ACC112 (cell line): Measurements from ENCODE around the gene FRAS1.
A peak's percentile ranks its signal among the peaks of the same experiment; 100 is the strongest.

Source experiments
- H2AFZ ChIP-seq: fragments of 200-600 bp; sonication (generic); one replicate; pipeline ENCODE4 v1.6.0; 2017; ENCODE audit warnings: antibody characterized with exemption, low read length; ENCODE audit not compliant: unreplicated experiment
- H3K27ac ChIP-seq: fragments of 200-600 bp; sonication (generic); 2 replicates; pipeline ENCODE4 v1.5.1; 2014; ENCODE audit warnings: low read depth, mild to moderate bottlenecking, antibody characterized with exemption, low read length, moderate library complexity
- H3K27me3 ChIP-seq: fragments of 200-600 bp; sonication (generic); 2 replicates; pipeline ENCODE4 v1.6.1; 2014; ENCODE audit warnings: mild to moderate bottlenecking, antibody characterized with exemption, low read length, moderate library complexity, mixed read lengths; ENCODE audit not compliant: insufficient read depth
- H3K36me3 ChIP-seq: fragments of 200-600 bp; sonication (generic); 2 replicates; pipeline ENCODE4 v1.6.1; 2016; ENCODE audit warnings: mild to moderate bottlenecking, antibody characterized with exemption, low read length, moderate library complexity, mixed read lengths; ENCODE audit not compliant: insufficient read depth
- H3K4me1 ChIP-seq: fragments of 200-600 bp; sonication (generic); one replicate; pipeline ENCODE4 v1.6.1; 2016; ENCODE audit warnings: low read length, mixed read lengths; ENCODE audit not compliant: insufficient read depth, unreplicated experiment, control insufficient read depth
- H3K4me3 ChIP-seq: fragments of 200-600 bp; sonication (generic); 2 replicates; pipeline ENCODE4 v1.5.1; 2014; ENCODE audit warnings: mild to moderate bottlenecking, low read depth, low read length
- H3K79me2 ChIP-seq: fragments of 200-600 bp; sonication (generic); one replicate; pipeline ENCODE4 v1.6.0; 2016; ENCODE audit warnings: low read length; ENCODE audit not compliant: control insufficient read depth, unreplicated experiment, insufficient read depth

FRAS1 gene

GRCh38 chr4:78519962-78520361, 462.8 kb downstream of the FRAS1 start:
- no peak overlapping the region for H2AFZ ChIP-seq
- H3K4me1 ChIP-seq: peaks cover 11% of the 10 kb centered on the region
- no peaks in the 10 kb centered on the region for H3K79me2 ChIP-seq
- no peak overlapping the region for H3K27ac ChIP-seq
- no peaks in the 10 kb centered on the region for H3K27me3 ChIP-seq
- H3K4me3 ChIP-seq: no peak overlapping the region
- no peaks in the 10 kb centered on the region for H3K36me3 ChIP-seq

GRCh38 chr4:78520808-78521226, 463.7 kb downstream of the FRAS1 start:
- Histone ChIP-seq H3K27me3 (no peaks in the 10 kb centered on the region), H3K27ac (peak overlapping the region; percentile 21; the same call in 1 of the 2 replicates), H3K4me1 (peaks cover 11% of the 10 kb centered on the region), H3K79me2 (no peaks in the 10 kb centered on the region), H3K4me3 (peak overlapping the region; percentile 3; the same call in 1 of the 2 replicates), H3K36me3 (no peaks in the 10 kb centered on the region), H2AFZ (no peak overlapping the region)

GRCh38 chr4:78524009-78524408, 466.9 kb downstream of the FRAS1 start:
- no peaks in the 10 kb centered on the region for H3K27me3 ChIP-seq
- H3K4me1 ChIP-seq: peaks cover 26% of the 10 kb centered on the region
- no peak overlapping the region for H2AFZ ChIP-seq
- no peak overlapping the region for H3K4me3 ChIP-seq
- H3K36me3 ChIP-seq: no peaks in the 10 kb centered on the region
- no peaks in the 10 kb centered on the region for H3K79me2 ChIP-seq
- no peak overlapping the region for H3K27ac ChIP-seq

GRCh38 chr4:78525559-78525958, 468.4 kb downstream of the FRAS1 start:
- no peaks in the 10 kb centered on the region for H3K36me3 ChIP-seq
- H3K79me2 ChIP-seq: no peaks in the 10 kb centered on the region
- peaks cover 30% of the 10 kb centered on the region for H3K4me1 ChIP-seq
- no peak overlapping the region for H3K4me3 ChIP-seq
- H3K27me3 ChIP-seq: no peaks in the 10 kb centered on the region
- H2AFZ ChIP-seq: no peak overlapping the region
- H3K27ac ChIP-seq: no peak overlapping the region

GRCh38 chr4:78527103-78527502, 470.0 kb downstream of the FRAS1 start:
- Histone ChIP-seq H3K27ac (no peak overlapping the region), H3K27me3 (no peaks in the 10 kb centered on the region), H2AFZ (no peak overlapping the region), H3K4me3 (no peak overlapping the region), H3K79me2 (no peaks in the 10 kb centered on the region), H3K4me1 (peaks cover 21% of the 10 kb centered on the region), H3K36me3 (no peaks in the 10 kb centered on the region)

GRCh38 chr4:78527555-78527954, 470.4 kb downstream of the FRAS1 start:
- Histone ChIP-seq H3K27me3 (no peaks in the 10 kb centered on the region), H3K79me2 (no peaks in the 10 kb centered on the region), H2AFZ (no peak overlapping the region)

GRCh38 chr4:78528327-78528726, 471.2 kb downstream of the FRAS1 start:
- Histone ChIP-seq H3K4me3 (no peak overlapping the region), H3K4me1 (peaks cover 21% of the 10 kb centered on the region), H3K27ac (no peak overlapping the region), H3K27me3 (no peaks in the 10 kb centered on the region), H3K79me2 (no peaks in the 10 kb centered on the region), H3K36me3 (no peaks in the 10 kb centered on the region), H2AFZ (no peak overlapping the region)

More at GRCh38 chr4:78527555-78527954, 470.4 kb downstream of the FRAS1 start:
- peaks cover 21% of the 10 kb centered on the region for H3K4me1 ChIP-seq
- H3K27ac ChIP-seq: no peak overlapping the region
- no peaks in the 10 kb centered on the region for H3K36me3 ChIP-seq
- H3K4me3 ChIP-seq: no peak overlapping the region

GRCh38 chr4:78529569-78530209, 472.6 kb downstream of the FRAS1 start:
- no peaks in the 10 kb centered on the region for H3K27me3 ChIP-seq
- peaks cover 21% of the 10 kb centered on the region for H3K4me1 ChIP-seq
- no peak overlapping the region for H3K4me3 ChIP-seq
- no peaks in the 10 kb centered on the region for H3K79me2 ChIP-seq
- peak overlapping the region; percentile 22 for H2AFZ ChIP-seq
- no peaks in the 10 kb centered on the region for H3K36me3 ChIP-seq
- H3K27ac ChIP-seq: no peak overlapping the region

GRCh38 chr4:78532046-78532445, 474.9 kb downstream of the FRAS1 start:
- peaks cover 21% of the 10 kb centered on the region for H3K4me1 ChIP-seq

GRCh38 chr4:78533854-78534253, 476.7 kb downstream of the FRAS1 start:
- H3K27ac ChIP-seq: no peak overlapping the region
- no peak overlapping the region for H3K4me3 ChIP-seq
- H2AFZ ChIP-seq: no peak overlapping the region
- H3K36me3 ChIP-seq: no peaks in the 10 kb centered on the region
- H3K4me1 ChIP-seq: peaks cover 7% of the 10 kb centered on the region
- no peaks in the 10 kb centered on the region for H3K79me2 ChIP-seq
- H3K27me3 ChIP-seq: no peaks in the 10 kb centered on the region

More at GRCh38 chr4:78532046-78532445, 474.9 kb downstream of the FRAS1 start:
- Histone ChIP-seq H2AFZ (no peak overlapping the region), H3K36me3 (no peaks in the 10 kb centered on the region), H3K27me3 (no peaks in the 10 kb centered on the region), H3K4me3 (no peak overlapping the region), H3K79me2 (no peaks in the 10 kb centered on the region), H3K27ac (no peak overlapping the region)

- Histone ChIP-seq H3K36me3 (no peaks in the 10 kb centered on the region), H3K27ac (no peak overlapping the region), H3K4me1 (peaks cover 4% of the 10 kb centered on the region), H2AFZ (no peak overlapping the region), H3K79me2 (no peaks in the 10 kb centered on the region), H3K27me3 (no peaks in the 10 kb centered on the region), H3K4me3 (no peak overlapping the region)
These were observed 477.3 kb downstream of the FRAS1 start for GRCh38 chr4:78534286-78534955.
